Measurements from ENCODE around the gene CBX8. TPM values are rescaled to one million over a fixed set of nuclear protein-coding genes. Genes with fewer than 3 reads are reported as not detected.

Gene CBX8
- total RNA-seq, 2 donors from 2014 or later = 0.71 to 7.4 TPM

DNA sequence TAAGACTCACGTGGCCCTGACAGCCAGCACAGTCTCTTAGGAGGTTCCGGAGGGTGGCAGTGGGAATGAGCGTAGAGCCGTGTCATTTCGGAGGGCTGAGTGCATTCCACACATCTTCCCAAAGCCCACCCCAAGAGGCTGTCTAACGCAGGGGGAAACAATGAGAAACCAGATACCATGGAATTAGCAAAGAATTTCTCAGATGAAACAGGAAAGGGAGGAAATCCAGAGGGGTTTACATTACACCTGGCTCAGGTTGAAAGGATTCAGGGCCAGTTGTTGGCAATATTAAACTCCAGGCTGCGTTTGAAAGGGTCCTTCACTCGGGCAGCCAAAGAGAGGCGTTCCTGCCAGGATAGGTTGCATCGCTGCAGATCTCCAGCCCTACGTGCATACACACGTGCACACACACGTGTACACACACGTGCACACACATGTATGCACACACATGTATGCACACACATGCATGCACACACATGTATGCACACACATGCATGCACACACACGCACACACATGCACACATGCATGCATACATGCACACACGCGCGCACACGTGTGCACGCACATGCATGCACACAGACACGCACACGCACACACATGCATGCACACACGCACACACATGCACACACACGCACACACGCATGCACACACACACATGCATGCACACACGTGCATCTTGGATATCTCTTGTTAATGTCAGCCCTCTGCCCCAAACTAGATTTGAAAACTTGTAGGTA is 30.1 kb upstream of the CBX8 start:
- TF ChIP-seq, protein P1, sequence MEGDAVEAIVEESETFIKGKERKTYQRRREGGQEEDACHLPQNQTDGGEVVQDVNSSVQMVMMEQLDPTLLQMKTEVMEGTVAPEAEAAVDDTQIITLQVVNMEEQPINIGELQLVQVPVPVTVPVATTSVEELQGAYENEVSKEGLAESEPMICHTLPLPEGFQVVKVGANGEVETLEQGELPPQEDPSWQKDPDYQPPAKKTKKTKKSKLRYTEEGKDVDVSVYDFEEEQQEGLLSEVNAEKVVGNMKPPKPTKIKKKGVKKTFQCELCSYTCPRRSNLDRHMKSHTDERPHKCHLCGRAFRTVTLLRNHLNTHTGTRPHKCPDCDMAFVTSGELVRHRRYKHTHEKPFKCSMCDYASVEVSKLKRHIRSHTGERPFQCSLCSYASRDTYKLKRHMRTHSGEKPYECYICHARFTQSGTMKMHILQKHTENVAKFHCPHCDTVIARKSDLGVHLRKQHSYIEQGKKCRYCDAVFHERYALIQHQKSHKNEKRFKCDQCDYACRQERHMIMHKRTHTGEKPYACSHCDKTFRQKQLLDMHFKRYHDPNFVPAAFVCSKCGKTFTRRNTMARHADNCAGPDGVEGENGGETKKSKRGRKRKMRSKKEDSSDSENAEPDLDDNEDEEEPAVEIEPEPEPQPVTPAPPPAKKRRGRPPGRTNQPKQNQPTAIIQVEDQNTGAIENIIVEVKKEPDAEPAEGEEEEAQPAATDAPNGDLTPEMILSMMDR (IDR thresholded peaks at IDR 0.05) = no peak
- Histone ChIP-seq H3K4me1 (ENCODE audit: control insufficient read depth in 1 of 2, low read depth in 2 of 2) (peaks cover 3 to 9% of the 10 kb centered on the region in 2 donors), H3K9me3 (no peaks in the 10 kb centered on the region), H3K4me3 (no peak overlapping the region), H3K36me3 (no peaks in the 10 kb centered on the region), H3K27ac (no peak overlapping the region), H3K27me3 (replicated peaks; ENCODE audit: insufficient read depth) (no peaks in the 10 kb centered on the region)
- ATAC-seq (ENCODE audit: insufficient number of reproducible peaks, low FRiP score, low read depth) (no peak), DNase-seq (ENCODE audit: low spot score) (no peak)

DNA sequence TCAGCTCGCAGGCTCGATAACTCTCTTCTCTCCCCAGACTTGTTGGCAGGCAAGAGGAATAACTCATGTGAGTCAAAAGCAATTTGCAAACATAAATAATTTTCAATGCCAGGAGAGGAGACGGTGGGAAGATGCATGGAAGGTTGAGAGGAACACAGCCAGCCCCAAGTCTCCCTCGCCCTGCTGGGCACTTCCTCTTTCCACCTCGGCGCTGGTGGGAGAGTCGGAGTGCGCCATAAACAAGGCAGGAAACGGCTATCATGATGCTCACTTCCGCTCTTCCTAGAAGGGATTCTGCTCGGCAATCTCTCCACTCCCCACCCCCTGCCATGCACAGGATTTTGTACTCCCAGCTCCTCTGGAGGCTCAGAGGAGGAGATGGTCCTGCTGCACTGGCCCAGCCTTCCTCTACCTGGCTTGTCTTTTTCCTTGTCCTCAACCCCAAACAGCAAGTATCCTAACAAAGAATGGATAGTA is 29.4 kb upstream of the CBX8 start:
- H3K36me3 ChIP-seq = no peaks in the 10 kb centered on the region
- DNase-seq (ENCODE audit: low spot score) (no peak), ATAC-seq (ENCODE audit: insufficient number of reproducible peaks, low FRiP score, low read depth) (no peak)
- TF ChIP-seq, protein P1 (IDR thresholded peaks at IDR 0.05) = no peak
- H3K27me3 ChIP-seq (replicated peaks; ENCODE audit: insufficient read depth) = no peaks in the 10 kb centered on the region
- peaks cover 0 to 2% of the 10 kb centered on the region in 2 donors for H3K4me1 ChIP-seq (ENCODE audit: control insufficient read depth in 1 of 2, low read depth in 2 of 2)
- no peaks in the 10 kb centered on the region for H3K9me3 ChIP-seq
- H3K27ac ChIP-seq = no peak overlapping the region
- no peak overlapping the region for H3K4me3 ChIP-seq

DNA sequence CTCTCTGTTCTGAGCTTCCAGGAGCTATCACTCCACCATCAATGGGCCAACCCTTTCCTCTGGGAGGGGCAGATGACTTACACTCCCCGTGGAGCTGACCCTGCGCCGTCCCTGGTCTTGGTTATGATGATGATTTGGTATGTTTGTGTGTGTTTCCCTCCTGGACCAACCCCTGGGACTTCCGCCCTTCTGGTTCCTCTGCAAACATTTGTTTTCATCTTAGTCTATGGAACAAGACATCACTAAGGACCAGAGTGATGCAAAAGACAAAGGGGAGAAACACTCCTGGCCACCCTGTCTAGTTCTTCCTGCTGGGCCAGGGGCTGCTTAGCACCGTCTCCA is 28.7 kb upstream of the CBX8 start:
- no peak for DNase-seq (ENCODE audit: low spot score)
- H3K4me3 ChIP-seq = no peak overlapping the region
- no peaks in the 10 kb centered on the region for H3K27me3 ChIP-seq (replicated peaks; ENCODE audit: insufficient read depth)
- no peaks in the 10 kb centered on the region for H3K9me3 ChIP-seq
- no peak overlapping the region for H3K27ac ChIP-seq
- ATAC-seq (ENCODE audit: insufficient number of reproducible peaks, low FRiP score, low read depth) = no peak
- no peaks in the 10 kb centered on the region for H3K4me1 ChIP-seq (ENCODE audit: control insufficient read depth in 1 of 2, low read depth in 2 of 2)
- TF ChIP-seq, protein P1 (IDR thresholded peaks at IDR 0.05) = no peak
- H3K36me3 ChIP-seq = no peaks in the 10 kb centered on the region

DNA sequence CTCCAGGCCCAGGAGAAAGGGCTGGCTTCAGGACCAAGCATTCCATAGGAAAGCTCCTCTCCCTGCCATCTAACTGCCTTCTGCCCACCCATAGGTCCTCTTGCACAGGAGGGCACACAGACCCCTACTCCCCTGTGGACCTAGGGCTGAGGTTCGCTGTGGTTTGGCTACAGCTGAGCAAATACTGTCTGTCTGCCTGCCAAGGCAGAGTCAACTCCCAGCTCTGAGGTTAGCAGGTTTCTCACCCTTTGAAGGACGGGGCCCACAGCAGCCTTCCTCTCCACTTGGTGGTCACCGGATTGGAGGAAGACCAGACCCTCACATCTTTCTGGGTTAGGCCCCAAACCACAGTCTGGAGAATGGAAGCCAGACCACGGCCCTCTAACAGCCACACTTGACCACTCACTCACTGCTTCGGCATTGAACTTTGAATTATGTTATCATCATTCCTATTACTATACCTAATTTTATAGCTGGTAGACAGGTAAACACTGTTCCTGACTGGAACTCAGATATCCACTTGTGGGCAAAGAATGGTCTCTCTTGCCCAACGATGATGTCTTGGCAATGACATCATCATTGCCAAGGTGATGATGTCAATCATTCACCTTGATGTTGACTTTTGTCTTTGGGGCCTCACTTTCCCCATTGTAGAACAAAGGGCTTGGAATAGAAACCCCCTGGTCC is 28.2 kb upstream of the CBX8 start:
- no peak for DNase-seq (ENCODE audit: low spot score)
- Histone ChIP-seq H3K27me3 (replicated peaks; ENCODE audit: insufficient read depth) (no peaks in the 10 kb centered on the region), H3K27ac (no peak overlapping the region), H3K4me3 (no peak overlapping the region), H3K36me3 (no peaks in the 10 kb centered on the region), H3K9me3 (no peaks in the 10 kb centered on the region), H3K4me1 (ENCODE audit: control insufficient read depth in 1 of 2, low read depth in 2 of 2) (no peaks in the 10 kb centered on the region)
- no peak for ATAC-seq (ENCODE audit: insufficient number of reproducible peaks, low FRiP score, low read depth)
- TF ChIP-seq, protein P1 (IDR thresholded peaks at IDR 0.05) = no peak

DNA sequence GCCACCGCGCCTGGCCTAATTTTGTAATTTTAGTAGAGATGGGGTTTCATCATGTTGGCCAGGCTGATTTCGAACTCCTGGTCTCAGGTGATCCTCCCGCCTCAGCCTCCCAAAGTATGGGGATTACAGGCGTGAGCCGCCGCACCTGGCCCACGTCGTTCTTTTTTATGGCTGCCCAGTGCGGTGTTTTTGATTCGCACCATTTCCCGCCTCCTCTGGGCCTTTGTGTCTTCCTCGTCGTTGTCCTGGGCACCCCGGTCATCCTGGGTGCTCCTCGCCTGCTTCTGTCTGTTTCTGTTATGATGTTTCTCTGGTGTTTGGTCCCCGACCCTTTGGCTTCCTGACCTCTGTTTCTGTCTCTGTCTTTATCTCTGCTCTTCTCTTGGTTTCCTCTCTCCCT is 27.4 kb upstream of the CBX8 start:
- TF ChIP-seq, protein P1 (IDR thresholded peaks at IDR 0.05) = no peak

More for the DNA sequence above, 27.4 kb upstream of the CBX8 start:
- H3K4me1 ChIP-seq (ENCODE audit: control insufficient read depth in 1 of 2, low read depth in 2 of 2) = no peaks in the 10 kb centered on the region
- H3K4me3 ChIP-seq = no peak overlapping the region
- H3K27me3 ChIP-seq (replicated peaks; ENCODE audit: insufficient read depth) = no peaks in the 10 kb centered on the region
- H3K36me3 ChIP-seq = no peaks in the 10 kb centered on the region
- DNase-seq (ENCODE audit: low spot score) = no peak
- H3K9me3 ChIP-seq = no peaks in the 10 kb centered on the region
- ATAC-seq (ENCODE audit: insufficient number of reproducible peaks, low FRiP score, low read depth) = no peak
- H3K27ac ChIP-seq = no peak overlapping the region

All from thoracic aorta (tissue), 2 donors.